HCT116 (cell line): ENCODE data around the gene GLRA3.

Experiments
- CEBPB ChIP-seq: IDR thresholded peaks from 2 replicates; pipeline ENCODE4 v1.6.1; 2012; ENCODE audit warnings: low read depth
- CTCF ChIP-seq, 3 experiments: fragments of 200-600 bp in 1 of 3; sonication (generic) in 1 of 3; IDR thresholded peaks in 2 of 3; conservative IDR thresholded peaks in 1 of 3; 2 replicates each; pipeline ENCODE4 v1.5.1; 2012 to 2017; ENCODE audit warnings: low read depth in 2 of 3, low read length in 2 of 3, antibody characterized with exemption in 1 of 3, borderline replicate concordance in 1 of 3, control low read depth in 1 of 3, mild to moderate bottlenecking in 1 of 3, mixed read lengths in 1 of 3, mixed run types in 1 of 3, moderate library complexity in 1 of 3; ENCODE audit not compliant: insufficient read depth in 1 of 3
- EZH2 ChIP-seq: fragments of 200-600 bp; sonication (generic); IDR thresholded peaks from 2 replicates; pipeline ENCODE4 v1.6.1; 2017; ENCODE audit warnings: antibody characterized with exemption, mixed run types
- EZH2phosphoT487 ChIP-seq: fragments of 200-600 bp; IDR thresholded peaks from 2 replicates; pipeline ENCODE4 v1.6.1; 2018; ENCODE audit warnings: antibody characterized with exemption, borderline replicate concordance
- POLR2A ChIP-seq: IDR thresholded peaks from 2 replicates; pipeline ENCODE4 v1.7.0; 2011; ENCODE audit warnings: borderline replicate concordance; ENCODE audit not compliant: insufficient read depth, insufficient read length; ENCODE audit errors: extremely low read depth
- POLR2AphosphoS5 ChIP-seq: IDR thresholded peaks from 2 replicates; pipeline ENCODE4 v1.6.1; 2011; ENCODE audit warnings: mild to moderate bottlenecking, low read depth, low read length, moderate library complexity
- SIN3A ChIP-seq: IDR thresholded peaks from 2 replicates; pipeline ENCODE4 v1.6.1; 2012; ENCODE audit warnings: low read depth
- TCF7L2 ChIP-seq: IDR thresholded peaks from 2 replicates; pipeline ENCODE4 v1.7.0; 2011; ENCODE audit warnings: borderline replicate concordance, inconsistent platforms; ENCODE audit not compliant: insufficient read depth, insufficient read length; ENCODE audit errors: extremely low read depth
- YY1 ChIP-seq: IDR thresholded peaks from 2 replicates; pipeline ENCODE4 v1.6.1; 2011; ENCODE audit warnings: low read length, low read depth, moderate library complexity, mild to moderate bottlenecking; ENCODE audit not compliant: insufficient replicate concordance; ENCODE audit errors: extremely low read depth

GRCh38 chr4:174847801-174848427 lies 18.9 kb upstream of the GLRA3 start:
- TF ChIP-seq CTCF (IDR thresholded peaks at IDR 0.05 in 2 of 3, conservative IDR thresholded peaks at IDR 0.05 in 1 of 3; ENCODE audit: borderline replicate concordance in 1 of 3, insufficient read depth in 1 of 3, low read depth in 2 of 3, low read length in 2 of 3): no peak
- no peak for TF ChIP-seq YY1
- no peak for TF ChIP-seq POLR2A
- no peak for TF ChIP-seq EZH2phosphoT487
- TF ChIP-seq TCF7L2: no peak
- TF ChIP-seq POLR2AphosphoS5: no peak
- TF ChIP-seq EZH2: no peak
- no peak for TF ChIP-seq CEBPB
- no peak for TF ChIP-seq SIN3A
